CD4-positive, alpha-beta T cell (primary cell): ENCODE measurements around the gene NUP188. TPM values are rescaled to one million over a fixed set of nuclear protein-coding genes. Genes with fewer than 3 reads are reported as not detected.

Source experiments
- ATAC-seq: fragments of 200-7000 bp; cut with Tn5 transposase; one replicate; pipeline ENCODE4 v1.10.0; 2022; ENCODE audit warnings: mild to moderate bottlenecking; ENCODE audit not compliant: poor library complexity
- CTCF ChIA-PET: fragments of 350-600 bp; sonication (Branson Sonifier 250); formaldehyde crosslinking; loops from one replicate; lab custom pipeline; 2021; ENCODE audit warnings: antibody characterized with exemption, inconsistent platforms; lab: Charles Lee
- POLR2A ChIA-PET: fragments of 350-600 bp; sonication (Branson Sonifier 250); formaldehyde crosslinking; loops from one replicate; lab custom pipeline; 2021; ENCODE audit warnings: antibody characterized with exemption, inconsistent platforms; lab: Charles Lee
- DNase-seq, 14 experiments: peaks; one replicate each; pipeline ENCODE4 v3.0.0-alpha.2; 2013 to 2020; ENCODE audit warnings: mixed read lengths in 2 of 14
- H3K27ac ChIP-seq, 2 donors: one replicate each; pipeline versions ENCODE4 v1.5.1 to v1.7.0; 2013; ENCODE audit warnings: low read length in 2 of 2, low read depth in 1 of 2, mild to moderate bottlenecking in 1 of 2
- H3K27me3 ChIP-seq, 2 experiments: 1 replicate in 1 of 2; 2 replicates in 1 of 2; pipeline versions ENCODE4 v1.6.1 to v1.7.0; 2013; ENCODE audit warnings: low read length in 2 of 2, control low read depth in 1 of 2, mild to moderate bottlenecking in 1 of 2, moderate library complexity in 1 of 2; ENCODE audit not compliant: insufficient read depth in 2 of 2, control insufficient read depth in 1 of 2
- H3K36me3 ChIP-seq: one replicate; pipeline ENCODE4 v1.6.1; 2013; ENCODE audit warnings: low read length, control low read depth; ENCODE audit not compliant: insufficient read depth
- H3K4me1 ChIP-seq: one replicate; pipeline ENCODE4 v1.6.1; 2013; ENCODE audit warnings: low read length, control low read depth; ENCODE audit not compliant: insufficient read depth
- H3K4me3 ChIP-seq: one replicate; pipeline ENCODE4 v1.5.1; 2013; ENCODE audit warnings: mild to moderate bottlenecking, low read length, moderate library complexity
- H3K9me3 ChIP-seq, 2 experiments: 1 replicate in 1 of 2; 2 replicates in 1 of 2; pipeline versions ENCODE4 v1.6.1 to v1.7.0; 2013; ENCODE audit warnings: low read length in 2 of 2, mild to moderate bottlenecking in 2 of 2, control low read depth in 1 of 2, moderate library complexity in 1 of 2; ENCODE audit not compliant: control insufficient read depth in 1 of 2, insufficient read depth in 1 of 2
- H3K27ac Mint-ChIP-seq: one replicate; pipeline ENCODE4 v1.8.0; 2020; ENCODE audit warnings: mixed read lengths
- H3K27me3 Mint-ChIP-seq: one replicate; pipeline ENCODE4 v1.8.0; 2021; ENCODE audit warnings: mixed read lengths
- H3K36me3 Mint-ChIP-seq: one replicate; pipeline ENCODE4 v1.8.0; 2021; ENCODE audit warnings: low read depth, mixed read lengths
- H3K4me1 Mint-ChIP-seq: one replicate; pipeline ENCODE4 v1.8.0; 2021; ENCODE audit warnings: low read depth, mixed read lengths
- H3K4me3 Mint-ChIP-seq: one replicate; pipeline ENCODE4 v1.8.0; 2020; ENCODE audit warnings: mild to moderate bottlenecking, mixed read lengths
- H3K9me3 Mint-ChIP-seq: one replicate; pipeline ENCODE4 v1.8.0; 2020; ENCODE audit warnings: mixed read lengths
- CTCF ChIP-seq: fragments of 200-600 bp; IDR thresholded peaks from one replicate; pipeline ENCODE4 v1.8.0; 2022; ENCODE audit warnings: antibody characterized with exemption, mild to moderate bottlenecking
- intact Hi-C, 2 experiments: fragments of 100-400 bp; cut with DNase I in 1 of 2; cut with micrococcal nuclease in 1 of 2; formaldehyde crosslinking; loops; one replicate each; pipeline versions ENCODE4 v1.15.1 to v1.9.0; 2023 to 2025; cut with DNase I, micrococcal nuclease
- total RNA-seq, 174 experiments: library from RNA in 2 of 174; stranded (reverse) in 2 of 174; gene quantifications; one replicate each; pipeline ENCODE4 v1.2.3 and lab custom pipeline; 2021 to 2026

The NUP188 gene
- total RNA-seq, 2 experiments from 2014 or later, result 43.0 to 43.9 TPM

- peaks cover 87% of the 10 kb centered on the region for H3K36me3 ChIP-seq
- peaks cover 4% of the 10 kb centered on the region for H3K4me1 ChIP-seq
- Mint-ChIP-seq H3K4me1 (no peaks in the 10 kb centered on the region), H3K9me3 (no peaks in the 10 kb centered on the region), H3K36me3 (peaks cover 59% of the 10 kb centered on the region), H3K27ac (no peak overlapping the region), H3K27me3 (no peaks in the 10 kb centered on the region), H3K4me3 (no peak overlapping the region)
- intact Hi-C loops, result no loop called here
- ATAC-seq (no peak), DNase-seq (peak in 1 of 14 experiments; percentile 18)
- H3K27ac ChIP-seq, result no peak overlapping the region
- H3K27me3 ChIP-seq, result no peaks in the 10 kb centered on the region
- no peak for TF ChIP-seq CTCF
- no peaks in the 10 kb centered on the region for H3K9me3 ChIP-seq
- ChIA-PET POLR2A (no interaction called here), CTCF (no interaction called here)
- H3K4me3 ChIP-seq, result no peak overlapping the region
These were observed 62.2 kb downstream of the NUP188 start for GRCh38 chr9:129009584-129010141.

- intact Hi-C loops, result no loop called here
- no peak for ATAC-seq
- ChIA-PET CTCF (interaction anchor here (0.6 kb wide), 1 partner anchor 1207 kb away, joined by 4 read pairs; no protein-coding TSS in a partner anchor), POLR2A (no interaction called here)
- Mint-ChIP-seq H3K27ac (no peak overlapping the region), H3K36me3 (peaks cover 57% of the 10 kb centered on the region), H3K27me3 (no peaks in the 10 kb centered on the region), H3K4me1 (no peaks in the 10 kb centered on the region), H3K4me3 (no peak overlapping the region), H3K9me3 (no peaks in the 10 kb centered on the region)
- peaks cover 4% of the 10 kb centered on the region for H3K4me1 ChIP-seq
- DNase-seq, result no peak
- H3K9me3 ChIP-seq, result no peaks in the 10 kb centered on the region
- no peak overlapping the region for H3K27ac ChIP-seq
- H3K36me3 ChIP-seq, result peaks cover 85% of the 10 kb centered on the region
- TF ChIP-seq CTCF, result no peak
- no peaks in the 10 kb centered on the region for H3K27me3 ChIP-seq
- no peak overlapping the region for H3K4me3 ChIP-seq
These were observed 62.9 kb downstream of the NUP188 start for GRCh38 chr9:129010267-129010975.

GRCh38 chr9:129011170-129011569 lies 63.7 kb downstream of the NUP188 start:
- no peak overlapping the region for H3K27ac Mint-ChIP-seq
- no peaks in the 10 kb centered on the region for H3K27me3 ChIP-seq
- H3K36me3 Mint-ChIP-seq, result peaks cover 52% of the 10 kb centered on the region
- no peaks in the 10 kb centered on the region for H3K9me3 Mint-ChIP-seq
- no peaks in the 10 kb centered on the region for H3K9me3 ChIP-seq
- POLR2A ChIA-PET, result no interaction called here
- H3K4me3 Mint-ChIP-seq, result no peak overlapping the region
- no peaks in the 10 kb centered on the region for H3K4me1 Mint-ChIP-seq
- peak in 1 of 14 experiments; percentile 18 for DNase-seq
- H3K27me3 Mint-ChIP-seq, result no peaks in the 10 kb centered on the region
- ATAC-seq, result no peak
- H3K27ac ChIP-seq, result no peak overlapping the region
- H3K4me3 ChIP-seq, result no peak overlapping the region
- peaks cover 4% of the 10 kb centered on the region for H3K4me1 ChIP-seq
- TF ChIP-seq CTCF, result no peak
- peaks cover 78% of the 10 kb centered on the region for H3K36me3 ChIP-seq
- intact Hi-C loops, result no loop called here
- CTCF ChIA-PET, result interaction anchor here (0.6 kb wide), 1 partner anchor 1207 kb away, joined by 4 read pairs; no protein-coding TSS in a partner anchor
